HL-60/S4 treated with phorbol 12-myristate 13-acetate at 8.2 ng/mL for 4 days and 3 days (cell line): ENCODE data around the gene LY6G5B.

Experiments used
- in situ Hi-C: fragments of 300-500 bp; cut with MboI; formaldehyde crosslinking; loops from 2 replicates; pipeline ENCODE4 v1.15.0; 2022; ENCODE audit warnings: low sequenced_read_pairs

The LY6G5B gene

DNA sequence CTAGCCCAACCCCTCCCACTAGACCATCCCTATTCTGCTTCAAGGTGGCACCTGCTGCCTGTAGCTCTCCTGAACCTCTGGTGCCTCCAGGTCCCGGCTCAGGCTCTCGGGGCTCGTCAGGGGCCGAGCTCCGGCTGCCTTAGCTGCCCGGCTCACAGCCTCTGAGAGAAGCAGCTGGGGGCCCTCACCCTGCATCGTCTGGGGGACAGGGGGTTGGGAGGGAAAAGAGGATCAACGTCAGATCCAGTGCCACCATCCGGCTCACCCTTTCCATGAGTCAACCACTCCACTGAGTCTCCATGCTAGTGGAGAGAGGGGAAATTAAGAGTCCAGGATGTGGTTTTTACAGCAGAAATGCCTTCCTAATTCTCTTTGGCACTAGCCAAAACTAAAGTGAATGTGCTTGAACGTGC, 30.3 kb upstream of the LY6G5B start:
- in situ Hi-C loops: no loop called here

DNA sequence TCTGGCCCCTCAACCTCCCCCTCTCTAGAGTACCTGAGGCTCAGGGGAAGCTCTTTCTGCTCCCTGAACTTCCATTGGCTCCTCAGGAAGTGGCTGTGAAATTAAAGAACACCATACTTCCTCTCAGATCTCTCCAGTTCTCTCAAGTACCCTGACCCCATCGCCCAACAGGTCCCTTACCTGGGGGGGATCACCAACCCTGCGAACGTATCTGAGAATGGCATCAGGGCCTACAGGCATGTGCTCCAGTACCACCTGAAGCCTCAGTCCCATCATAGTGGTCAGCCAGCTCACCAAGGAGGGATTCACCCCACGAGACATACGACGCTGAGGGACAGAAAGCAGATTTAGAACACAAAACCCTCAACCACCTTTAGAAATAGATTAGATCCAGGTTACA, 29.2 kb upstream of the LY6G5B start:
- in situ Hi-C loops: no loop called here

DNA sequence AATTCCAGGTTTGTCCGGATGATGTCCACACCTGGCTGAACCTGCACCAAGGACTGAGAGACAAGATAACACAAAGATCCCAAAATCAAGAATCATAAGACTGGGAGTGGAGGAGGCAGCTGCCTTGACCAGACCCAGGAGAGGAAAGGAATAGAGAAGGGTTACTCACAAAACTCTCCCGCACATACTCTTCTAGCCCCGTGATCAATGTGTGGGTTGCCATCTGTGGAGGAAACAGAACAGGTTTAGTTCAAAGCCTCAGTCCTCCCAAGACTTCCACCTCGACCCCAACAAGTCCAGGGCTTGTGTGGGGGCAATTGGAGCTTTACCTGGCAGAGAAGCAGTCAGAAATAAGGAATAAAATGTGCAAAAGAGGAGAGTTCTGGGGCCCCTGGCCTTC, 28.4 kb upstream of the LY6G5B start:
- in situ Hi-C loops: no loop called here

GRCh38 chr6:31642798-31643570, 26.8 kb upstream of the LY6G5B start:
- in situ Hi-C loops: no loop called here

DNA sequence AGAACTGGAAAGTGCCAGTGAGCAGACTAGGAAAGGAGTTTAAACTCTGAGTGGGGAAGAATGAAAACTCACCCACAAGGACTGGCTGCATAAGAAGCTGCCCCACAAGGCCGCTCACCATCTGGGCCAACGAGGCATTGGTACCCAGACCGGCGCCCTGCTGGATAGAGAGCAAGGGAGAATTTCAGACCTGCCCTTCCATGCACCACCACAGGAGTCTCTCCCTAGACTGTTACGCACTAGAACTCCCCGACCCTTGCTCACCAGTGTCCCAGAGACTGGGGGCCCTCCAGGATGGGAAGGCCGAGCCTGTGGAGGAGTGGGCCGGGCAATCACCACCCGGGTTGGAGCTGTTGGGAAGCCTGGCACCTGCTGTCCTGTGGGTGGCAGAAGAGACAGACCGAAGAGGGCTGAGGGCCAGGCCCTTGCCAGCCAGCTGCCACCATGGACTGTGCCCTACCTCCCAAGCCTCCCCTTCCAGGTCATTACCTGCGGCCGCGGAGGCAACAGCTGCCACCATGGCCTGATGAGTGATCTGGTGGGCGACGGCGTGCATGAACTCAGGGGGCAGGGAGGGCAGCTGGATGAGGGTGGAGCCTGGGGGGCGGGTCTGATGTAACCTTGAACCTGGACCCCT, 25.8 kb upstream of the LY6G5B start:
- in situ Hi-C loops: no loop called here

DNA sequence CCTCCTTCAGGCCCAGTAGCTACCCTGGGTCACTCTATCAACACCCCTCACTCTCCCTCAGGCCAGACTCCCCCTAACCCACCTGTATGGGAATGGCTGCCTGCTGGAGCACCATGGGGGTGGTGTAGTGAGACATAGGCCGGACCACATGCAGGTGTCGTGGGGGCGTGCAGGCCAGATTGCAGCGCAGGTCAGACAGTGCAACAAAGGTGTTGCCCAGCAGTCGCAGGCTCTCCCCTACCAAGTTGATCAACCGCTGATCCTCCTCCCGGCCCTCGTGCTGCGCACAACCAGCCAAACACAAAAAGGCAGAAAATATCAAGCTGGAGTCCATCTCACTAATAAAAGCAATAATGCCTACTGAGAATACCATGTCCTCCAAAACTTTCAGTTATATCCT, 24.5 kb upstream of the LY6G5B start:
- in situ Hi-C loops: no loop called here

- in situ Hi-C loops: loop anchor here (25.0 kb wide), 1 partner anchor 311 kb away; the partner anchor contains the start of genes DXO, NELFE and SKIC2
Measured at GRCh38 chr6:31651602-31652191, 18.1 kb upstream of the LY6G5B start.

DNA sequence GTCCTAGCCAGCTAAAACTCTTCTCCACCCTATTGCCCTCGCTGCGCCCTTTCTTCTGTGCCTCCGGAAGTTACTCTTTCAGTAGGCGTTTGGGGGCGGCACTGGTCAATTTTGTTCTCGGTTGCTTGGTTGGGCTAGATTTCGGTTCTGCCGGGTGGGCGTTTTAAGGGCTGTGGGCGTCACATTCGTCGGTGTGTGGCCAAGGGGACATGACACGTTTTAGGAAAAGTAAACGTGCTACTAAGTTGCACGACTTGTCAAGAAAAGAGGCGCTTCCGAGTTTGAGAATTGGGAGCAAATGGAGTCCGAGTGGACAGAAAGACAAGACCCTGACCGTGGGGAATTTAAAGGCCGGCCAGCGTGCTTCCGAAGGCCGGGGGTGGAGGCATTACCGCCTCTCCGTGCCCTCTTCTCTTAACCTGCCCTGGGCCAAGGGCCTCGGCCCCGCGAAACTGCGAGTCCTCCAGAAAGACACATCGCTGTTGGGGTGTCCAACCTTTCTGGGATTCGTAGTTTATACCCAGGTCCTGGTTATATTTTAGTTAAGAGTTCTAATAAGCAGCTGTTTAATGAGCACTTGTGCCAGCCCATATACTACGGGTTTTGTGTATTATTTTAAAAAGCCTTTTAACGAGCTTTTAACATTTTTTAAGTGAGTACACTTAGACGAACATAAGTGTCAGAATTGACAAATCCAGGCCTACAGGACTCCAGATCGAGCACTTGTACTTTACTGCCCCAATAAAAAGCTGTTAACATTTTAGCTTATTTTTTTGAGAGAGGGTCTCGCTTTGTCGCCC, 16.7 kb upstream of the LY6G5B start:
- in situ Hi-C loops: loop anchor here (25.0 kb wide), 1 partner anchor 309 kb away; the partner anchor contains the start of genes DXO, NELFE and SKIC2

DNA sequence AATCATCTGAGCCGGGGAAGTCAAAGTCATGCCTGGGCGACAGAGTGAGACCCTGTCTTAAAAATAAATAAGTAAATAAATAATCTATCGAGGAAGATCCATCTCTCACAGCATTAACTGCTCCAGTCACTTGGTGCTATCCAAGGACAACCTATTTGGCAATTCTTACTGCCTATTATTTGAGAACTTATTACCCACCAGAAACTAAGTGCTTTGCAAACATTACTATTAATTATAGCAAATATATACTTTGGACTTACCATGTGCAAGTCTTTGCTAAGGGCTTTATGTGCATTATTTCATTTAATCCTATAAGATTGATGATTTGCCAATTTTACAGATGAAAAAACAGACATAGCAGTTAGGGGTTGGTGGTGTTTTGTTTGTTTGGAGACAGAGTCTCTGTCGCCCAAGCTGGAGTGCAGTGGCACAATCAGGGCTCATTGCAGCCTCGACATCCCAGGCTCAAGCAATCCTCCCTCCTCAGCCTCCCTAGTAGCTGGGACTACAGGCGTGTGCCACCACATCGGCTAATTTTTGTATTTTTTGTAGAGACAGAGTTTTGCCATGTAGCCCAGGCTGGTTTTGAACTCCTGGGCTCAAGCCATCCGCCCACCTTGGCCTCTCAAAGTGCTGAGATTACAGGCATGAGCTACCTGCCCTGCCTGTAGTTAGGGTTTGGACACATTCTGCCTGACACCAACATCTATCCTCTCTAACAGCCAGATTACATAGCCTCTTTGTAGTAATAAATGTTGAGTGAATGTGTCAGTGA, 15.0 kb upstream of the LY6G5B start:
- in situ Hi-C loops: loop anchor here (25.0 kb wide), 1 partner anchor 308 kb away; the partner anchor contains the start of genes DXO, NELFE and SKIC2

- in situ Hi-C loops: loop anchor here (25.0 kb wide), 1 partner anchor 307 kb away; the partner anchor contains the start of genes DXO, NELFE and SKIC2
Measured at GRCh38 chr6:31655349-31656237, 14.2 kb upstream of the LY6G5B start, which contains the start of gene APOM. Gene APOM, plus strand, starts transcription at chr6:31655894. Its CDS starts 73 bp downstream, at chr6:31655967.

DNA sequence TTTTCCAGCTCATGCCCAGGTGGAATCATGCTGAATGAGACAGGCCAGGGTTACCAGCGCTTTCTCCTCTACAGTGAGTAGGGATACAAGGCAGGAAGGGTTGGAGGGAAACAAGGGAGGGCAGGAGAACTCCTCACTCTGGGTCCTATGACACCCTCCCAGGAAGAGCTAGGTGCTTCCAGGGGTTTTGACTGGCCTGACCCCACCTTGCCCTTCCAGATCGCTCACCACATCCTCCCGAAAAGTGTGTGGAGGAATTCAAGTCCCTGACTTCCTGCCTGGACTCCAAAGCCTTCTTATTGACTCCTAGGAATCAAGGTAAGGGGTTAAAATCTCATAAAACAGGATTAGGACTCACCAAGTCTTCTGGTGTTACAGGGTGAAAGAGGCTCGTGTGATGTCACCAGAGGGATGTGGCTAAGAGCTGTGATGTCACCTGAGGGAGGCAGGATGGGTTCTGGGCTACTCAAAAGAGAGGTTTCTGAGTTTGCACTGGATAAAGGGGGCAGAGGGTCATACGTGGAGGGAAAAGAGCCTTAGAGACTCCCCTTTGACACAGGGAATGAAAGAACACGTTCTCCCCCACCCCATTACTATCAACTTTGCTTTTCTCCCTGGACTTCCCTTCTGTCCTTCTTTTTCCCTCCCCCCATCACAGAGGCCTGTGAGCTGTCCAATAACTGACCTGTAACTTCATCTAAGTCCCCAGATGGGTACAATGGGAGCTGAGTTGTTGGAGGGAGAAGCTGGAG, 12.2 kb upstream of the LY6G5B start:
- in situ Hi-C loops: loop anchor here (25.0 kb wide), 1 partner anchor 305 kb away; the partner anchor contains the start of genes DXO, NELFE and SKIC2

- in situ Hi-C loops: loop anchor here (25.0 kb wide), 1 partner anchor 304 kb away; the partner anchor contains the start of genes DXO, NELFE and SKIC2
Measured at GRCh38 chr6:31658158-31658688, 11.6 kb upstream of the LY6G5B start.

DNA sequence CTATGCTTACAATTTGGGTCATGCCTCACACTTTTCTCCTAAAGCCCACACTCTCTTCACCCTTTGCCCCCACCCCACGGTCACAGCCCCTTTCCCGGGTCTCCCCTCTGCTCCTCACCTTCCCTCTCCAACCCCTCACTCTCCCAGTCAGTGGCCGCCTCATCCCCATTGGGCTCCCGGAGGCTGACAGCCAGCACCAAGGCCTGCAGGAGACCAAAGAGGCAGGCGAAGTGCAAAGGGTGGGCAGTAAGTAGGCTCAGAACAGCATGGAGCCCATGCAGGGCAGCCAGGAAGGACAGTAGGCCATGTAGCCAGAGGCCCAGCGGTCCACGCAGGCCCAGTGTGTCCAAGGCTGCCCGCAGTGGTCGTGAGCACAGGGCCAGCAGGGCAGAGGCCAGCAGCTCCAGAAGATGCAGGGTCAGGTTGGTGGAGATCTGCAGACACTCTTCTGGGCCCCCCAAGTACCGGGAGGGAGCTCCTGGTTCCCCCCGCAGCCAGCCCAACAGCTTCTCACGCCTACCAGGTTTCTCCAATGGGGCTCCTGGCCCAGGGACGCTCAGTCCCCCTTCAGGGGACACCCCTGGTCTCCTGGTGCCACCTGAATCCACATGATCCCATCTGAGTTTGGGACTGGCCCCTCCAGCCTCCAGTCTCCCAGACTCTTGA, 10.7 kb upstream of the LY6G5B start:
- in situ Hi-C loops: loop anchor here (25.0 kb wide), 1 partner anchor 303 kb away; the partner anchor contains the start of genes DXO, NELFE and SKIC2

- in situ Hi-C loops: loop anchor here (25.0 kb wide), 1 partner anchor 302 kb away; the partner anchor contains the start of genes DXO, NELFE and SKIC2
Measured at GRCh38 chr6:31659649-31660380, 10.0 kb upstream of the LY6G5B start.

DNA sequence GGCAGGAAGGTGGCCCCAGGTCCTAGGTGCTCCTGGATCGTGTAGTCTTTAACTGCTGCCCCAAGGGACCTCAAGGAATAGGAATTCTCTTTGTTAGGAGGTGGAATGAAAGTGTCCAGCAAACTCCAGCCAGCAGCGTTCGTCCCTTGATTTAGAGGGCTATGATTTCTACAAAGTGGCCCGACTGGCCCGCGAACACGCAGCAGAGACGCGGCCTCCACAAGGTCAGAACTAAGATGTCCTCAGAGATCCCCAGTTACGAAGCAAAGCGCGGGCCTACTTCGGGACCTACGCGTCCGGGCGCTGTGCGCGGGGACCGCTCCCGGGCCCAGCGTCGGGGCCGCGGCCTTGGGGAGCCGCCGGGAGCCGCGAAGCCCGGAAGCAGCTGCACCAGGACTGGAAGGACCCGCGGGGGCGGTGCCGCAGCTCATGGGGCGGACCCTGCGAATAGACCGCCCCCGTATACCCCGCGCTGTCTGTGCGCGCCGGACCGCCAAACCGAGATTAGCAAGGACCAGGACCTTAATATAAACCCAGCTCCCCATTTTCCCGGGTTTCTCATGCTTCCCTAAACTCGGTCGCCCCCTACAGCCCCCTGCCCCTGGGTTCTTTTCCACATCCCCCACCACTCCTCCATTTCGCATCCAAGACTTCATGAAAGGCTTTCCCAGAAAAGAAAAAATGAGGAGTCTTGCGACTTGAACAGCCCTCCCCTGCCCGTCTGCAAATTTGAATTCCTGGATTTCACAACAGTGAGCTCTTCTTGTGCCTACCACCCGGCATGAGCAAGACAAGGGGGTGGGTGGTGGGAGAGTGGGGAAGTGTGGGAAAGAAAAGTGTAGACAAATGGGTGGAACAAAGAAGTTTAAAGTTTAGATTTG, 9.2 kb upstream of the LY6G5B start, which contains the start of gene C6orf47:
Gene C6orf47, minus strand, starts transcription at position 398 of the 881 bp plus-strand sequence. CDS start 831 bp downstream, outside the sequence.
- in situ Hi-C loops: loop anchor here (25.0 kb wide), 1 partner anchor 302 kb away; the partner anchor contains the start of genes DXO, NELFE and SKIC2
